ENCODE data around the gene ARID4B. TPM values are rescaled to one million over a fixed set of nuclear protein-coding genes. Genes with fewer than 3 reads are reported as not detected.
A peak's percentile ranks its signal among the peaks of the same experiment; 100 is the strongest.

The ARID4B gene
- total and polyA plus RNA-seq, 2 of the 13 experiments (the other 11 are each of a cell fraction or from before 2014, with no cell fraction given) = 9.7 to 24.6 TPM

- TF ChIP-seq RBM39 (IDR thresholded peaks at IDR 0.05; ENCODE audit: low read depth, low read length, poor library complexity, severe bottlenecking) (peak; percentile 10), FOXA3 (CRISPR knock-in tag; IDR thresholded peaks at IDR 0.05) (no peak), ZNF260 (CRISPR knock-in tag; IDR thresholded peaks at IDR 0.05; ENCODE audit: borderline replicate concordance, low read depth) (no peak), SOX13 (IDR thresholded peaks at IDR 0.05) (no peak), SOX13 (CRISPR knock-in tag; conservative IDR thresholded peaks at IDR 0.05 in 1 of 2, IDR thresholded peaks at IDR 0.05 in 1 of 2) (no peak), UBTF (CRISPR knock-in tag; IDR thresholded peaks at IDR 0.05) (peak; percentile 37; the same call in 1 of the 2 replicates), XRCC5 (optimal IDR thresholded peaks at IDR 0.05; ENCODE audit: low read length) (no peak), ZSCAN31 (CRISPR knock-in tag; IDR thresholded peaks at IDR 0.05; ENCODE audit: low read depth) (0 out of 2 replicates have a peak, but pooled peaks have one; percentile 31), TGIF2 (CRISPR knock-in tag; IDR thresholded peaks at IDR 0.05) (0 out of 2 replicates have a peak, but pooled peaks have one; percentile 17), ZNF572 (CRISPR knock-in tag; IDR thresholded peaks at IDR 0.05) (peak; percentile 94; the same call in 1 of the 2 replicates), NCOA2 (CRISPR knock-in tag; IDR thresholded peaks at IDR 0.05) (no peak), SOX5 (CRISPR knock-in tag; IDR thresholded peaks at IDR 0.05; ENCODE audit: borderline replicate concordance) (no peak), HMGXB4 (CRISPR knock-in tag; IDR thresholded peaks at IDR 0.05; ENCODE audit: borderline replicate concordance in 1 of 2, low read depth in 1 of 2) (0 out of 4 replicates have a peak, but pooled peaks of 1 of the 2 experiments have one; percentile 18), HNRNPLL (IDR thresholded peaks at IDR 0.05; ENCODE audit: low read depth, low read length, poor library complexity, severe bottlenecking) (peak; percentile 37), ZNF367 (CRISPR knock-in tag; IDR thresholded peaks at IDR 0.05; ENCODE audit: borderline replicate concordance) (no peak), POLR2A (IDR thresholded peaks at IDR 0.05; ENCODE audit: insufficient read depth in 1 of 2, low read depth in 2 of 2, low read length in 2 of 2) (no peak), ZNF34 (CRISPR knock-in tag; IDR thresholded peaks at IDR 0.05; ENCODE audit: borderline replicate concordance) (0 out of 2 replicates have a peak, but pooled peaks have one; percentile 23), KDM2A (CRISPR knock-in tag; IDR thresholded peaks at IDR 0.05; ENCODE audit: borderline replicate concordance, low read depth) (no peak)
- TF ChIP-seq, protein P1, sequence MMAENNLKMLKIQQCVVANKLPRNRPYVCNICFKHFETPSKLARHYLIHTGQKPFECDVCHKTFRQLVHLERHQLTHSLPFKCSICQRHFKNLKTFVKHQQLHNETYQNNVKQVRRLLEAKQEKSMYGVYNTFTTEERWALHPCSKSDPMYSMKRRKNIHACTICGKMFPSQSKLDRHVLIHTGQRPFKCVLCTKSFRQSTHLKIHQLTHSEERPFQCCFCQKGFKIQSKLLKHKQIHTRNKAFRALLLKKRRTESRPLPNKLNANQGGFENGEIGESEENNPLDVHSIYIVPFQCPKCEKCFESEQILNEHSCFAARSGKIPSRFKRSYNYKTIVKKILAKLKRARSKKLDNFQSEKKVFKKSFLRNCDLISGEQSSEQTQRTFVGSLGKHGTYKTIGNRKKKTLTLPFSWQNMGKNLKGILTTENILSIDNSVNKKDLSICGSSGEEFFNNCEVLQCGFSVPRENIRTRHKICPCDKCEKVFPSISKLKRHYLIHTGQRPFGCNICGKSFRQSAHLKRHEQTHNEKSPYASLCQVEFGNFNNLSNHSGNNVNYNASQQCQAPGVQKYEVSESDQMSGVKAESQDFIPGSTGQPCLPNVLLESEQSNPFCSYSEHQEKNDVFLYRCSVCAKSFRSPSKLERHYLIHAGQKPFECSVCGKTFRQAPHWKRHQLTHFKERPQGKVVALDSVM (CRISPR knock-in tag; IDR thresholded peaks at IDR 0.05) = 0 out of 2 replicates have a peak, but pooled peaks have one; percentile 19
- TF ChIP-seq, protein P2, sequence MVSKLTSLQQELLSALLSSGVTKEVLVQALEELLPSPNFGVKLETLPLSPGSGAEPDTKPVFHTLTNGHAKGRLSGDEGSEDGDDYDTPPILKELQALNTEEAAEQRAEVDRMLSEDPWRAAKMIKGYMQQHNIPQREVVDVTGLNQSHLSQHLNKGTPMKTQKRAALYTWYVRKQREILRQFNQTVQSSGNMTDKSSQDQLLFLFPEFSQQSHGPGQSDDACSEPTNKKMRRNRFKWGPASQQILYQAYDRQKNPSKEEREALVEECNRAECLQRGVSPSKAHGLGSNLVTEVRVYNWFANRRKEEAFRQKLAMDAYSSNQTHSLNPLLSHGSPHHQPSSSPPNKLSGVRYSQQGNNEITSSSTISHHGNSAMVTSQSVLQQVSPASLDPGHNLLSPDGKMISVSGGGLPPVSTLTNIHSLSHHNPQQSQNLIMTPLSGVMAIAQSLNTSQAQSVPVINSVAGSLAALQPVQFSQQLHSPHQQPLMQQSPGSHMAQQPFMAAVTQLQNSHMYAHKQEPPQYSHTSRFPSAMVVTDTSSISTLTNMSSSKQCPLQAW (CRISPR knock-in tag; IDR thresholded peaks at IDR 0.05) = no peak
These were observed 1.0 kb downstream of the ARID4B start (continued) for GRCh38 chr1:235326719-235327558.

Measured in HepG2 (cell line).